ENCODE data around the gene JAKMIP3. TPM values are rescaled to one million over a fixed set of nuclear protein-coding genes. Genes with fewer than 3 reads are reported as not detected.

JAKMIP3 gene
- total RNA-seq, 1 experiment from 2014 or later = 5.6 TPM

DNA sequence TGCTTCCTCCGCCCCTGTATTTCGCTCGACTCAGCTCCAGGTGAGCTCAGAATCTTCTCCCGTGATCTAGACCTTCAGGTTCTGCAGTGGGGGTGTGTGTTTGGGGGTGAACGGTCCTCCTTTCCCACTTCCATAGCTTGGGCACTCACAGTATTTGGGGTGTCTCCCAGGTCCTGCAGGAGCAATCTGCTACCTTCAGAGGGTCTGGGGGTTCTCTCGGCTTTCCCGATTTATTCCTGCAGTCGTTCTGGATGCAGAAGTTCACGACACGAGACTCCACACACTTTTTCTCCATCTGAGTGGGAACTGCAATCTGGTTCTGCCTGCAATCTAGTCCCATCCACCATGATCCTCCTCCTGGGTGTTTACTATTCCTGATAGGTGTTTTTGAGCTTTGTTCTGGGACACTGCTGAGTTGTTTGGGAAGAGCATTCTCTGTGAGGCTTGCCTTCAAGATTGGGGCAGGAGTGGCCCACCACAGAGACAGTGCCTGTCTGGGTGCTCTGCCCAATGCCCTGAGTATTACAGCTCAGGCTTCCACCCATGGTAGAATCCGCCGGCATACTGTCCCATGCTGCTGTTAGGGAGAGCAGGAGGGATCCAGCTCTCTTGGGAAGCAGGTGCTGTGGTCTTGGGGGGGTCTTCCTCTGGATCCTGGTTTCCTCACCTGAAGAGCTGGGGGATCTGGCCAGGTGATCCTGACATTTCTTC is 29.8 kb downstream of the JAKMIP3 start:
- TF ChIP-seq EZH2 (IDR thresholded peaks at IDR 0.05; ENCODE audit: low read depth) = no peak
- TF ChIP-seq, protein P1, sequence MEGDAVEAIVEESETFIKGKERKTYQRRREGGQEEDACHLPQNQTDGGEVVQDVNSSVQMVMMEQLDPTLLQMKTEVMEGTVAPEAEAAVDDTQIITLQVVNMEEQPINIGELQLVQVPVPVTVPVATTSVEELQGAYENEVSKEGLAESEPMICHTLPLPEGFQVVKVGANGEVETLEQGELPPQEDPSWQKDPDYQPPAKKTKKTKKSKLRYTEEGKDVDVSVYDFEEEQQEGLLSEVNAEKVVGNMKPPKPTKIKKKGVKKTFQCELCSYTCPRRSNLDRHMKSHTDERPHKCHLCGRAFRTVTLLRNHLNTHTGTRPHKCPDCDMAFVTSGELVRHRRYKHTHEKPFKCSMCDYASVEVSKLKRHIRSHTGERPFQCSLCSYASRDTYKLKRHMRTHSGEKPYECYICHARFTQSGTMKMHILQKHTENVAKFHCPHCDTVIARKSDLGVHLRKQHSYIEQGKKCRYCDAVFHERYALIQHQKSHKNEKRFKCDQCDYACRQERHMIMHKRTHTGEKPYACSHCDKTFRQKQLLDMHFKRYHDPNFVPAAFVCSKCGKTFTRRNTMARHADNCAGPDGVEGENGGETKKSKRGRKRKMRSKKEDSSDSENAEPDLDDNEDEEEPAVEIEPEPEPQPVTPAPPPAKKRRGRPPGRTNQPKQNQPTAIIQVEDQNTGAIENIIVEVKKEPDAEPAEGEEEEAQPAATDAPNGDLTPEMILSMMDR (conservative IDR thresholded peaks at IDR 0.05) = no peak
- no peak overlapping the region; the same call in 1 of the 2 replicates for H3K4me3 ChIP-seq
- H3K36me3 ChIP-seq (ENCODE audit: low read depth) = no peaks in the 10 kb centered on the region
- H3F3A ChIP-seq (ENCODE audit: insufficient read depth, low read depth) = peaks cover 34% of the 10 kb centered on the region
- ChIA-PET CTCF (no interaction called here), POLR2A (ENCODE audit: unreplicated experiment) (interaction anchor here (0.6 to 1.2 kb wide), 2 partner anchors 29 to 195 kb away, joined by 5 to 8 read pairs; partner anchors contain the start of gene JAKMIP3)
- no peaks in the 10 kb centered on the region for H3K79me2 ChIP-seq (ENCODE audit: low read depth)
- peak overlapping the region; percentile 92 for H3K27ac ChIP-seq
- no TSS peak for BruUV-seq (replicated peaks)
- no peaks in the 10 kb centered on the region for H4K20me1 ChIP-seq (ENCODE audit: insufficient read depth)
- peaks cover 37% of the 10 kb centered on the region for H3K4me1 ChIP-seq (replicated peaks; ENCODE audit: insufficient read depth)
- H3K4me2 ChIP-seq = peak overlapping the region; percentile 76
- no peaks in the 10 kb centered on the region for H3K27me3 ChIP-seq (ENCODE audit: insufficient read depth, low read depth)
- no peak for DNase-seq
- H3K9me2 ChIP-seq (ENCODE audit: insufficient read depth) = no peaks in the 10 kb centered on the region
- H2AFZ ChIP-seq = peak overlapping the region; percentile 62; the same call in 1 of the 2 replicates
- intact Hi-C loops (cut with micrococcal nuclease; ENCODE audit: unreplicated experiment) = loop anchor here (2.0 to 10.0 kb wide), 2 partner anchors 31 to 101 kb away; partner anchors contain the start of gene JAKMIP3
- no peaks in the 10 kb centered on the region for H3K9me3 ChIP-seq (ENCODE audit: insufficient read depth, low read depth)

DNA sequence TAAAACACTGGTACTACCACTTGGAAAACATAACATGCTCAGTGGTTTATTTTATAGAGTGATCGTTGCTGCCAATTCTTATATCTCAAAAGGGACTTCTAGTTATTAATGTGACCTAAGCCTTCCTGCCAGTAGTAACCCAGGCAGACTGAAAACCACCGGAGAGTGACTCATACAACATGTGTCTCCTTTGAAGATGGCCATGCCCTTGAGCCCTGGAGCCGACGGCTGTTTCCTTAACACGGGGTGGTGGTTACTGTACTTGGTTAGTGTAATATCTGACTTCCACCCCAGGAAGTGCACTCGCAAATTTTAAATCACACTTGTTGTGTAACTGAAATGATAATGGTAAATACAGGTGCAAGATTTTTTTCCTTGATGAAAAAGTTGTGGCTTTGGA is 30.5 kb downstream of the JAKMIP3 start:
- no peak overlapping the region for H2AFZ ChIP-seq
- H3K27ac ChIP-seq = peak overlapping the region; percentile 92
- peak; percentile 58 to 90 for DNase-seq
- intact Hi-C loops (cut with micrococcal nuclease; ENCODE audit: unreplicated experiment) = loop anchor here (10.0 kb wide), 1 partner anchor 101 kb away; no protein-coding TSS in a partner anchor
- H3K9me2 ChIP-seq (ENCODE audit: insufficient read depth) = no peaks in the 10 kb centered on the region
- ChIA-PET POLR2A (ENCODE audit: unreplicated experiment) (interaction anchor here (0.6 kb wide), 1 partner anchor 196 kb away, joined by 5 read pairs; no protein-coding TSS in a partner anchor), CTCF (no interaction called here)
- H3K79me2 ChIP-seq (ENCODE audit: low read depth) = no peaks in the 10 kb centered on the region
- H3K4me3 ChIP-seq = no peak overlapping the region; the same call in 1 of the 2 replicates
- no peaks in the 10 kb centered on the region for H3K36me3 ChIP-seq (ENCODE audit: low read depth)
- H3K9me3 ChIP-seq (ENCODE audit: insufficient read depth, low read depth) = no peaks in the 10 kb centered on the region
- TF ChIP-seq EZH2 (IDR thresholded peaks at IDR 0.05; ENCODE audit: low read depth) = no peak
- TF ChIP-seq, protein P1 (conservative IDR thresholded peaks at IDR 0.05) = no peak
- H4K20me1 ChIP-seq (ENCODE audit: insufficient read depth) = no peaks in the 10 kb centered on the region
- no peaks in the 10 kb centered on the region for H3K27me3 ChIP-seq (ENCODE audit: insufficient read depth, low read depth)
- BruUV-seq (replicated peaks) = no TSS peak
- peaks cover 34% of the 10 kb centered on the region for H3F3A ChIP-seq (ENCODE audit: insufficient read depth, low read depth)
- H3K4me2 ChIP-seq = peak overlapping the region; percentile 76
- H3K4me1 ChIP-seq (replicated peaks; ENCODE audit: insufficient read depth) = peaks cover 37% of the 10 kb centered on the region

DNA sequence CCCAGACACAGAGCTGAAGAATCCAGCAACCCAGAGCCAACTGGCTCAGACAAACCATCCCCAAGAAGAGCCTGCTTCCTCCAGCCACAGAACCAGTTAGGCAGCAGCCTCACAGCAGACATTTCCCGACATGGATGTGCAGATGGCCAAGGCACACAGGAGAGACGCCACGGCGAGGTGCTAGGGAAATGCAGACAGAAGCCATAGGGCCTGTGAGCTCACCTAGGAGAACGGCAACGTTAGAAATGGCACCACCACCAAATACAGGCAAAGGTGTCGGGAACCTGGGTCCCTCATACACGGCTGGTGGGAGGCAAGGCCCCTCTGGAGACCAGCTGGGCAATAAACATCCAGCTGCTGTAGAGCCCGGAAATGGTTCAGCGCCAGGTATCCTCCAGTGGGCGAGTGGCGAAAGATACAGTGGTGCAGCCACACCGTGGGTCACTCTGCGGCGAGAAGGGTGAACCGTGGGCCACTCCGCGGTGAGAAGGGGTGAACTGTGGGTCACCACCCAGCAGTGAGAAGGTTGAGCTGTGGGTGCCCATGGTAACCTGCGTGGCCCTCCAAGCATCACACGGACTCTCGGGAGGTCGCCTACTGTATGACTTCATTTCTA is 31.2 kb downstream of the JAKMIP3 start:
- no peaks in the 10 kb centered on the region for H4K20me1 ChIP-seq (ENCODE audit: insufficient read depth)
- TF ChIP-seq EZH2 (IDR thresholded peaks at IDR 0.05; ENCODE audit: low read depth) = no peak
- TF ChIP-seq, protein P1 (conservative IDR thresholded peaks at IDR 0.05) = no peak
- ChIA-PET POLR2A (ENCODE audit: unreplicated experiment) (no interaction called here), CTCF (no interaction called here)
- no peak overlapping the region for H2AFZ ChIP-seq
- no peak overlapping the region for H3K4me3 ChIP-seq
- no peak for DNase-seq
- peak overlapping the region; percentile 92 for H3K27ac ChIP-seq
- peaks cover 34% of the 10 kb centered on the region for H3F3A ChIP-seq (ENCODE audit: insufficient read depth, low read depth)
- no peaks in the 10 kb centered on the region for H3K79me2 ChIP-seq (ENCODE audit: low read depth)
- intact Hi-C loops (cut with micrococcal nuclease; ENCODE audit: unreplicated experiment) = loop anchor here (10.0 kb wide), 1 partner anchor 102 kb away; no protein-coding TSS in a partner anchor
- BruUV-seq (replicated peaks) = no TSS peak
- peaks cover 37% of the 10 kb centered on the region for H3K4me1 ChIP-seq (replicated peaks; ENCODE audit: insufficient read depth)
- H3K9me2 ChIP-seq (ENCODE audit: insufficient read depth) = no peaks in the 10 kb centered on the region
- no peaks in the 10 kb centered on the region for H3K27me3 ChIP-seq (ENCODE audit: insufficient read depth, low read depth)
- H3K4me2 ChIP-seq = peak overlapping the region; percentile 76
- no peaks in the 10 kb centered on the region for H3K36me3 ChIP-seq (ENCODE audit: low read depth)
- H3K9me3 ChIP-seq (ENCODE audit: insufficient read depth, low read depth) = no peaks in the 10 kb centered on the region
